GM12891 (cell line): ENCODE measurements around the gene GSDME.

ENCODE experiments used
- POLR2A ChIP-seq: IDR thresholded peaks from 2 replicates; pipeline ENCODE4 v1.6.1; 2011; ENCODE audit warnings: low read depth, low read length, control low read depth
- TAF1 ChIP-seq: IDR thresholded peaks from 2 replicates; pipeline ENCODE4 v1.6.1; 2011; ENCODE audit warnings: low read depth, low read length, control low read depth

GRCh38 chr7:24795407-24795767 lies 38.1 kb upstream of the GSDME start:
- no peak for TF ChIP-seq POLR2A
- no peak for TF ChIP-seq TAF1
